HepG2 (cell line): ENCODE results near the gene LDB2.

Source experiments
- PHF20 ChIP-seq: sonication (generic); formaldehyde crosslinking; IDR thresholded peaks from 2 replicates; pipeline ENCODE4 v1.5.0; 2020; ENCODE audit warnings: mild to moderate bottlenecking, missing genetic modification reagents
- ZNF816 ChIP-seq: sonication (generic); formaldehyde crosslinking; IDR thresholded peaks from 2 replicates; pipeline ENCODE4 v1.8.0; 2022; ENCODE audit warnings: missing genetic modification reagents, mild to moderate bottlenecking, borderline replicate concordance

DNA sequence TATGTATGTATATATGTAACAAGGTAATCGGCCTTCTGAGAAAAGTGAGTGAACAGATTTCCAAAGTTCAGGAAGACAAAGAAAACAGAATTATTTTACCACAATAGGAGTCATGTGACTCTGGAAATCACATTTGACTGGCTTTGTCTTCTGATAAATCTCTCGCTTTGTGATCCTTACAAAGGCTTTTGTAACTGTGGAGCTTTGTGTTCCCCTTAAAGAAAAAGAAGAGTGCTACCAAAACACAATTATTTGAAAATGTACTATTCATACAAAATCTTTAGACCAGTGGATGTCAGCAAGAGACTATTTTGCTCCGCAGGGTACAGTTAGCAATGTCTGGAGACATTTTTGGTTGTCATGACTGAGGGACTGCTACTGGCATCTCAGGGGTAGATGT is 238.8 kb downstream of the LDB2 start:
- no peak for TF ChIP-seq PHF20 (CRISPR knock-in tag)
- TF ChIP-seq ZNF816 (CRISPR knock-in tag), result no peak
